ENCODE measurements around the gene ATPAF1. TPM values are rescaled to one million over a fixed set of nuclear protein-coding genes. Genes with fewer than 3 reads are reported as not detected.
"Not testable (repeated sequence)": the region's sequence is repeated elsewhere in the genome, so short reads cannot be mapped to it uniquely, and the experiment has no call there.

The ATPAF1 gene
- total and polyA plus RNA-seq, 2 experiments from 2014 or later: 46.3 to 66.3 TPM

GRCh38 chr1:46654012-46654411 is 14.2 kb downstream of the ATPAF1 start:
- H2AFZ ChIP-seq: no peak overlapping the region
- H3K36me3 ChIP-seq (ENCODE audit: low read depth): peaks cover 29% of the 10 kb centered on the region
- H3K27me3 ChIP-seq (replicated peaks; ENCODE audit: insufficient read depth): no peaks in the 10 kb centered on the region
- H3F3A ChIP-seq (ENCODE audit: insufficient read depth): peaks cover 7% of the 10 kb centered on the region
- H3K27ac ChIP-seq: peak overlapping the region; percentile 49
- H3K9me2 ChIP-seq (ENCODE audit: insufficient read depth): no peaks in the 10 kb centered on the region
- in situ Hi-C loops (cut with MboI): no loop called here
- H3K4me1 ChIP-seq (ENCODE audit: insufficient read depth): 0 out of 2 replicates have a peak, but pooled peaks cover 8% of the 10 kb centered on the region
- TF ChIP-seq EZH2 (IDR thresholded peaks at IDR 0.05; ENCODE audit: insufficient read depth, poor library complexity, severe bottlenecking) (no peak), EZH2phosphoT487 (IDR thresholded peaks at IDR 0.05; ENCODE audit: insufficient read depth, low read depth) (no peak)
- H3K79me2 ChIP-seq (ENCODE audit: insufficient read depth): no peaks in the 10 kb centered on the region
- H3K4me2 ChIP-seq (ENCODE audit: unreplicated experiment): peak overlapping the region; percentile 79
- WGBS, 2 experiments (ENCODE audit: low coverage in 1 of 2, low lambda C conversion rate in 2 of 2, missing lambda C conversion rate in 2 of 2): 41 to 79% methylated on average over 1 of the region's 1 CpG
- DNase-seq: no peak
- no peaks in the 10 kb centered on the region for H4K20me1 ChIP-seq (ENCODE audit: insufficient read depth)
- H3K9ac ChIP-seq: peak overlapping the region; percentile 41
- peak overlapping the region; percentile 53 for H3K4me3 ChIP-seq
- H3K9me3 ChIP-seq (ENCODE audit: low read depth): peaks cover 3% of the 10 kb centered on the region

- Histone ChIP-seq H3F3A (ENCODE audit: insufficient read depth) (peaks cover 7% of the 10 kb centered on the region), H2AFZ (peak overlapping the region; percentile 57), H3K9me3 (ENCODE audit: low read depth) (peaks cover 3% of the 10 kb centered on the region), H4K20me1 (ENCODE audit: insufficient read depth) (no peaks in the 10 kb centered on the region), H3K9me2 (ENCODE audit: insufficient read depth) (no peaks in the 10 kb centered on the region), H3K79me2 (ENCODE audit: insufficient read depth) (no peaks in the 10 kb centered on the region), H3K36me3 (ENCODE audit: low read depth) (peaks cover 29% of the 10 kb centered on the region), H3K27ac (peak overlapping the region; percentile 49), H3K4me2 (ENCODE audit: unreplicated experiment) (peak overlapping the region; percentile 79), H3K4me3 (peak overlapping the region; percentile 53), H3K9ac (peak overlapping the region; percentile 41), H3K4me1 (ENCODE audit: insufficient read depth) (0 out of 2 replicates have a peak, but pooled peaks cover 8% of the 10 kb centered on the region), H3K27me3 (replicated peaks; ENCODE audit: insufficient read depth) (no peaks in the 10 kb centered on the region)
- in situ Hi-C loops (cut with MboI): no loop called here
- TF ChIP-seq EZH2phosphoT487 (IDR thresholded peaks at IDR 0.05; ENCODE audit: insufficient read depth, low read depth) (no peak), EZH2 (IDR thresholded peaks at IDR 0.05; ENCODE audit: insufficient read depth, poor library complexity, severe bottlenecking) (no peak)
- peak; percentile 67 for DNase-seq
- WGBS, 2 experiments (ENCODE audit: low coverage in 1 of 2, low lambda C conversion rate in 2 of 2, missing lambda C conversion rate in 2 of 2): 31 to 42% methylated on average over 2 of the region's 2 CpGs
Measured at GRCh38 chr1:46653405-46653958, 14.7 kb downstream of the ATPAF1 start.

GRCh38 chr1:46652321-46653100 is 15.7 kb downstream of the ATPAF1 start:
- peaks cover 3% of the 10 kb centered on the region for H3K9me3 ChIP-seq (ENCODE audit: low read depth)
- no peaks in the 10 kb centered on the region for H3K27me3 ChIP-seq (replicated peaks; ENCODE audit: insufficient read depth)
- no peak for TF ChIP-seq EZH2 (IDR thresholded peaks at IDR 0.05; ENCODE audit: insufficient read depth, poor library complexity, severe bottlenecking)
- TF ChIP-seq EZH2phosphoT487 (IDR thresholded peaks at IDR 0.05; ENCODE audit: insufficient read depth, low read depth): no peak
- H3K4me2 ChIP-seq (ENCODE audit: unreplicated experiment): no peak overlapping the region
- H4K20me1 ChIP-seq (ENCODE audit: insufficient read depth): no peaks in the 10 kb centered on the region
- peaks cover 8% of the 10 kb centered on the region; the same call in 1 of the 2 replicates for H3K4me1 ChIP-seq (ENCODE audit: insufficient read depth)
- H3F3A ChIP-seq (ENCODE audit: insufficient read depth): peaks cover 10% of the 10 kb centered on the region
- in situ Hi-C loops (cut with MboI): no loop called here
- no peak overlapping the region for H3K27ac ChIP-seq
- no peak overlapping the region for H3K9ac ChIP-seq
- no peak for DNase-seq
- H3K4me3 ChIP-seq: no peak overlapping the region
- H3K79me2 ChIP-seq (ENCODE audit: insufficient read depth): no peaks in the 10 kb centered on the region
- no peak overlapping the region for H2AFZ ChIP-seq
- no peaks in the 10 kb centered on the region for H3K9me2 ChIP-seq (ENCODE audit: insufficient read depth)
- peaks cover 29% of the 10 kb centered on the region for H3K36me3 ChIP-seq (ENCODE audit: low read depth)
- WGBS, 2 experiments (ENCODE audit: low coverage in 1 of 2, low lambda C conversion rate in 2 of 2, missing lambda C conversion rate in 2 of 2): 69 to 73% methylated on average over 6 of the region's 6 CpGs

GRCh38 chr1:46651152-46651551 is 17.0 kb downstream of the ATPAF1 start:
- 99 to 100% methylated on average over 3 of the region's 3 CpGs for WGBS, 2 experiments (ENCODE audit: low coverage in 1 of 2, low lambda C conversion rate in 2 of 2, missing lambda C conversion rate in 2 of 2)
- in situ Hi-C loops (cut with MboI); H3K27me3 ChIP-seq (replicated peaks; ENCODE audit: insufficient read depth); H4K20me1 ChIP-seq (ENCODE audit: insufficient read depth); H3K4me2 ChIP-seq (ENCODE audit: unreplicated experiment); H2AFZ ChIP-seq; H3K27ac ChIP-seq; H3K9me2 ChIP-seq (ENCODE audit: insufficient read depth); H3K4me3 ChIP-seq; H3K9me3 ChIP-seq (ENCODE audit: low read depth); H3K9ac ChIP-seq; DNase-seq; H3K79me2 ChIP-seq (ENCODE audit: insufficient read depth): not testable (repeated sequence)
- Histone ChIP-seq H3F3A (ENCODE audit: insufficient read depth) (peaks cover 23% of the 10 kb centered on the region), H3K4me1 (ENCODE audit: insufficient read depth) (peaks cover 22% of the 10 kb centered on the region), H3K36me3 (ENCODE audit: low read depth) (peaks cover 24% of the 10 kb centered on the region)

Measured in GM23248 (cell line).